DOHH2 (cell line): ENCODE measurements around the gene ALK.

Source experiments
- H3F3A ChIP-seq: fragments of 200-600 bp; sonication (generic), shearing (Covaris generic); 2 replicates; pipeline ENCODE4 v1.6.0; 2016; ENCODE audit warnings: antibody characterized with exemption, mild to moderate bottlenecking; ENCODE audit not compliant: control insufficient read depth, insufficient read depth
- H3K27ac ChIP-seq: fragments of 200-600 bp; sonication (generic); 2 replicates; pipeline ENCODE4 v1.5.1; 2014; ENCODE audit warnings: low read depth, mild to moderate bottlenecking, low read length, moderate library complexity
- H3K27me3 ChIP-seq: fragments of 200-600 bp; sonication (generic); 2 replicates; pipeline ENCODE4 v1.6.1; 2014; ENCODE audit warnings: mild to moderate bottlenecking, low read length, mixed read lengths; ENCODE audit not compliant: control insufficient read depth
- H3K36me3 ChIP-seq: fragments of 200-600 bp; sonication (generic); 2 replicates; pipeline ENCODE4 v1.6.1; 2014; ENCODE audit warnings: mild to moderate bottlenecking, low read length, moderate library complexity, mixed read lengths; ENCODE audit not compliant: control insufficient read depth
- H3K4me1 ChIP-seq: fragments of 200-600 bp; sonication (generic); 2 replicates; pipeline ENCODE4 v1.6.1; 2014; ENCODE audit warnings: mild to moderate bottlenecking, low read length, mixed read lengths; ENCODE audit not compliant: control insufficient read depth
- H3K4me2 ChIP-seq: fragments of 200-600 bp; sonication (generic); 2 replicates; pipeline ENCODE4 v1.6.0; 2014; ENCODE audit warnings: mild to moderate bottlenecking, low read length, moderate library complexity
- H3K4me3 ChIP-seq: fragments of 200-600 bp; sonication (generic); 2 replicates; pipeline ENCODE4 v1.5.1; 2014; ENCODE audit warnings: mild to moderate bottlenecking, low read length, mixed read lengths
- H3K79me2 ChIP-seq: fragments of 200-600 bp; sonication (generic); 2 replicates; pipeline ENCODE4 v1.6.1; 2014; ENCODE audit warnings: mild to moderate bottlenecking, low read length, mixed read lengths; ENCODE audit not compliant: control insufficient read depth
- H3K9me2 ChIP-seq: fragments of 200-600 bp; sonication (generic); replicated peaks from 2 replicates; pipeline ENCODE4 v1.6.1; 2014; ENCODE audit warnings: mild to moderate bottlenecking, low read length, mixed read lengths; ENCODE audit not compliant: control insufficient read depth
- H3K9me3 ChIP-seq: fragments of 200-600 bp; sonication (generic); 2 replicates; pipeline ENCODE4 v1.6.1; 2014; ENCODE audit warnings: antibody characterized with exemption, low read length, mixed read lengths; ENCODE audit not compliant: control insufficient read depth, insufficient read depth
- H4K20me1 ChIP-seq: fragments of 200-600 bp; sonication (generic); 2 replicates; pipeline ENCODE4 v1.6.0; 2014; ENCODE audit warnings: low read depth, mild to moderate bottlenecking, antibody characterized with exemption, low read length, moderate library complexity; ENCODE audit not compliant: control insufficient read depth, insufficient read depth
- EZH2phosphoT487 ChIP-seq: fragments of 200-600 bp; sonication (generic); IDR thresholded peaks from 2 replicates; pipeline ENCODE4 v1.6.1; 2017; ENCODE audit warnings: borderline replicate concordance, mild to moderate bottlenecking, antibody characterized with exemption, low read length, moderate library complexity, mixed read lengths
- TF ChIP-seq, protein P1 (sequence below): fragments of 200-600 bp; sonication (generic); IDR thresholded peaks from one replicate; pipeline ENCODE4 v1.5.1; 2014; ENCODE audit warnings: antibody characterized with exemption, mild to moderate bottlenecking, low read depth, low read length; ENCODE audit not compliant: poor library complexity, severe bottlenecking

ALK gene

DNA sequence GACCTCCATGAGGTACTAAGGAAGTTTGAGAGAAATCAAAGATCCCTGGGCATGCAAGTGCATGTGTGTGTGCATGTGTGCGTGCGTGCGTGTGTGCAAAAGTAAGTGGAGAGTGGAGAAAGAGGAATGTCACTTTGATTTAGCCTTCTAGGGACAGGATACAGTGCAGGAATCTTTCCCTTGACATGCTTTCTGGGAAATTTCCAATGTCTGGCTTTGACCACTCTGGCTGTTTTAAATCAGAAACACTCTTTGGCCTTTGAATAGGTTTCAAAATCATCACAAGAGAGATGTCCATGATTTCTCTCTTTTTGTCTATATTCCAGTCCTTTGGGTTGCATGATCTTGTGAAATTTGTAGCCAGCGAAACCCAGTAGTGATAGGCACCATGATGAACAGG is 162.0 kb downstream of the ALK start:
- H3K4me2 ChIP-seq, result no peak overlapping the region
- no peaks in the 10 kb centered on the region for H4K20me1 ChIP-seq
- no peak overlapping the region for H3K4me3 ChIP-seq
- TF ChIP-seq EZH2phosphoT487, result no peak
- TF ChIP-seq, protein P1, sequence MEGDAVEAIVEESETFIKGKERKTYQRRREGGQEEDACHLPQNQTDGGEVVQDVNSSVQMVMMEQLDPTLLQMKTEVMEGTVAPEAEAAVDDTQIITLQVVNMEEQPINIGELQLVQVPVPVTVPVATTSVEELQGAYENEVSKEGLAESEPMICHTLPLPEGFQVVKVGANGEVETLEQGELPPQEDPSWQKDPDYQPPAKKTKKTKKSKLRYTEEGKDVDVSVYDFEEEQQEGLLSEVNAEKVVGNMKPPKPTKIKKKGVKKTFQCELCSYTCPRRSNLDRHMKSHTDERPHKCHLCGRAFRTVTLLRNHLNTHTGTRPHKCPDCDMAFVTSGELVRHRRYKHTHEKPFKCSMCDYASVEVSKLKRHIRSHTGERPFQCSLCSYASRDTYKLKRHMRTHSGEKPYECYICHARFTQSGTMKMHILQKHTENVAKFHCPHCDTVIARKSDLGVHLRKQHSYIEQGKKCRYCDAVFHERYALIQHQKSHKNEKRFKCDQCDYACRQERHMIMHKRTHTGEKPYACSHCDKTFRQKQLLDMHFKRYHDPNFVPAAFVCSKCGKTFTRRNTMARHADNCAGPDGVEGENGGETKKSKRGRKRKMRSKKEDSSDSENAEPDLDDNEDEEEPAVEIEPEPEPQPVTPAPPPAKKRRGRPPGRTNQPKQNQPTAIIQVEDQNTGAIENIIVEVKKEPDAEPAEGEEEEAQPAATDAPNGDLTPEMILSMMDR, result no peak
- no peaks in the 10 kb centered on the region for H3K27me3 ChIP-seq
- no peaks in the 10 kb centered on the region for H3K79me2 ChIP-seq
- no peaks in the 10 kb centered on the region for H3F3A ChIP-seq
- H3K9me2 ChIP-seq, result no peaks in the 10 kb centered on the region
- H3K27ac ChIP-seq, result no peak overlapping the region
- H3K36me3 ChIP-seq, result no peaks in the 10 kb centered on the region
- no peaks in the 10 kb centered on the region for H3K9me3 ChIP-seq
- no peaks in the 10 kb centered on the region for H3K4me1 ChIP-seq

DNA sequence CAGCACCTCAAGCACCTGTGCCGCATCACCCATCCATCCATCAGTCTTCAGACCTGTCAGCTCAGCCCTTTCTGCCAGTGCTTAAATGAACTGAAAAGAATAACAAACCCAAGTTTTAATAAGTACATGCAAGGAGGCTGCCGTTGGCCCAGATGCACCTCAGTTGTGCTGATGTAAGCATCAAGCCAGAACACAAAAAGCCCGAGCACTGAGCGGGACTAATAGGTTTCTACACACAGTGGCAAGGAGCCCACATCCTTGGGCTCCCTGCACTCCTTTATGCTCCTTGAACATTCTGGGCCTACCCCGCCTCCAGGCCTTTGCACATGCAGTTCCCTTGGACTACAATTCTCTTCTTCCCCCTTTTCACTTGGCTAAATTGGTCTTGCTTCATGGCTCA is 165.6 kb downstream of the ALK start:
- Histone ChIP-seq H3K4me2 (no peak overlapping the region), H3K27ac (no peak overlapping the region), H3K4me3 (no peak overlapping the region), H4K20me1 (no peaks in the 10 kb centered on the region), H3K4me1 (no peaks in the 10 kb centered on the region), H3F3A (no peaks in the 10 kb centered on the region), H3K9me2 (no peaks in the 10 kb centered on the region), H3K36me3 (no peaks in the 10 kb centered on the region), H3K27me3 (no peaks in the 10 kb centered on the region), H3K79me2 (no peaks in the 10 kb centered on the region), H3K9me3 (no peaks in the 10 kb centered on the region)
- TF ChIP-seq, protein P1, result no peak
- TF ChIP-seq EZH2phosphoT487, result no peak

DNA sequence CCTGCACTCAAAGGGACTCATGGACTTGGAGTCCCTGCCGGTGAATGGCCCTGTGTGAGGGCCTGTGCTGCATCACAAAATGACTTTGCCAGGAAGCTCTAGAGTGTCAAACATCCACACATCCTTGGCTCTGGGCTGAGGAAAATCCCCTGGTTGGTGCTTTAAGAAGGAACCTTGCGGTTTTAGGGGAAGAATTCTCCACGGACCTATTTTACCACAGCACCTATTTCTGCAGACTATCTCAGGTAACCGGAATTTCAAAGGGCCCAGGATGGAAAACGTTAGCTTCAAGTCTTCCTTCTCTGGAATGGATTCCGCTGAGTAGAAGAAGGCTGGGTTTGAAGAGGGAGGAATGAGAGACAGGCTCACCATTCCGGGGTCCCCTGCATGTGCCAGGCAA is 166.2 kb downstream of the ALK start:
- H3K4me3 ChIP-seq, result no peak overlapping the region
- H3K27me3 ChIP-seq, result no peaks in the 10 kb centered on the region
- no peaks in the 10 kb centered on the region for H3F3A ChIP-seq
- no peaks in the 10 kb centered on the region for H3K9me3 ChIP-seq
- no peaks in the 10 kb centered on the region for H3K9me2 ChIP-seq
- H3K79me2 ChIP-seq, result no peaks in the 10 kb centered on the region
- H3K27ac ChIP-seq, result no peak overlapping the region
- H3K4me1 ChIP-seq, result no peaks in the 10 kb centered on the region
- H3K4me2 ChIP-seq, result no peak overlapping the region
- no peaks in the 10 kb centered on the region for H4K20me1 ChIP-seq
- no peaks in the 10 kb centered on the region for H3K36me3 ChIP-seq
- TF ChIP-seq, protein P1, result no peak
- no peak for TF ChIP-seq EZH2phosphoT487
